H1 (cell line): ENCODE results near the gene ZNF683. TPM values are rescaled to one million over a fixed set of nuclear protein-coding genes. Genes with fewer than 3 reads are reported as not detected.
A peak's percentile ranks its signal among the peaks of the same experiment; 100 is the strongest.

Experiments used
- CTCF ChIA-PET: fragments of 300-600 bp; sonication (Branson Sonifier 250); formaldehyde crosslinking; loops from one replicate; lab custom pipeline; 2021; ENCODE audit not compliant: partially characterized antibody; lab: Charles Lee
- POLR2A ChIA-PET: fragments of 300-600 bp; sonication (Branson Sonifier 250); formaldehyde crosslinking; loops from one replicate; lab custom pipeline; 2021; ENCODE audit warnings: inconsistent platforms; ENCODE audit not compliant: partially characterized antibody; lab: Charles Lee
- DNase-seq, 2 experiments: peaks; one replicate each; pipeline versions ENCODE4 v3.0.0 to v3.0.0-alpha.2; 2010 to 2022; ENCODE audit warnings: low spot score in 2 of 2, low read depth in 1 of 2, mixed read lengths in 1 of 2
- FAIRE-seq: peaks from 2 replicates; lab custom pipeline; 2011; peaks lifted over from hg19 to GRCh38; lab: Jason Lieb, UNC
- H2AFZ ChIP-seq: 2 replicates; pipeline ENCODE4 v1.8.1; 2012; ENCODE audit warnings: low read length, inconsistent platforms
- H2AK5ac ChIP-seq: 2 replicates; pipeline ENCODE4 v1.6.1; 2013; ENCODE audit warnings: low read depth, low read length
- H2BK120ac ChIP-seq: replicated peaks from 2 replicates; pipeline ENCODE3; 2013; ENCODE audit warnings: low read depth, low read length, inconsistent platforms
- H2BK12ac ChIP-seq: 2 replicates; pipeline ENCODE4 v1.6.1; 2013; ENCODE audit warnings: low read depth, low read length
- H2BK15ac ChIP-seq: 2 replicates; pipeline ENCODE4 v1.6.1; 2013; ENCODE audit warnings: low read length
- H2BK20ac ChIP-seq: 2 replicates; pipeline ENCODE4 v1.6.1; 2013; ENCODE audit warnings: low read length
- H2BK5ac ChIP-seq: 2 replicates; pipeline ENCODE4 v1.6.1; 2013; ENCODE audit warnings: low read depth, low read length
- H3K14ac ChIP-seq: 2 replicates; pipeline ENCODE4 v1.6.1; 2013; ENCODE audit warnings: inconsistent platforms; ENCODE audit not compliant: insufficient read length
- H3K18ac ChIP-seq: 2 replicates; pipeline ENCODE4 v1.6.1; 2013; ENCODE audit warnings: low read length; ENCODE audit errors: extremely low read depth
- H3K23ac ChIP-seq: 2 replicates; pipeline ENCODE4 v1.6.1; 2013; ENCODE audit warnings: inconsistent platforms; ENCODE audit not compliant: insufficient read length
- H3K23me2 ChIP-seq: 2 replicates; pipeline ENCODE4 v1.6.1; 2013; ENCODE audit warnings: low read depth, low read length
- H3K27ac ChIP-seq: 2 replicates; pipeline ENCODE4 v1.6.1; 2011; ENCODE audit warnings: low read depth, low read length, inconsistent platforms
- H3K27me3 ChIP-seq, 4 experiments: replicated peaks in 1 of 4; 1 replicate in 1 of 4; 2 replicates in 3 of 4; pipeline versions ENCODE4 v1.6.1 to v1.8.1; 2011 to 2013; ENCODE audit warnings: low read length in 3 of 4, mild to moderate bottlenecking in 3 of 4, inconsistent platforms in 2 of 4, mixed read lengths in 2 of 4, moderate library complexity in 1 of 4; ENCODE audit not compliant: control insufficient read depth in 3 of 4, insufficient read depth in 3 of 4; ENCODE audit errors: extremely low read depth in 1 of 4
- H3K36me3 ChIP-seq, 4 experiments: 2 replicates each; pipeline versions ENCODE4 v1.6.1 to v1.8.1; 2011 to 2013; ENCODE audit warnings: mild to moderate bottlenecking in 4 of 4, low read length in 3 of 4, moderate library complexity in 2 of 4, control low read depth in 1 of 4, inconsistent platforms in 1 of 4; ENCODE audit not compliant: insufficient read depth in 4 of 4, control insufficient read depth in 2 of 4
- H3K4ac ChIP-seq: replicated peaks from 2 replicates; pipeline ENCODE3; 2013; ENCODE audit warnings: low read length, low read depth, mixed read lengths, inconsistent platforms; ENCODE audit not compliant: insufficient read length
- H3K4me1 ChIP-seq, 4 experiments: replicated peaks in 1 of 4; 1 replicate in 1 of 4; 2 replicates in 3 of 4; pipeline versions ENCODE4 v1.6.1 to v1.8.1; 2011 to 2013; ENCODE audit warnings: low read length in 3 of 4, inconsistent platforms in 2 of 4, mixed read lengths in 1 of 4; ENCODE audit not compliant: insufficient read depth in 4 of 4, control insufficient read depth in 3 of 4
- H3K4me2 ChIP-seq, 2 experiments: 2 replicates each; pipeline versions ENCODE4 v1.6.1 to v1.8.1; 2011 to 2013; ENCODE audit warnings: low read depth in 2 of 2, low read length in 2 of 2, control low read depth in 1 of 2, inconsistent platforms in 1 of 2, mild to moderate bottlenecking in 1 of 2; ENCODE audit not compliant: insufficient read depth in 1 of 2
- H3K4me3 ChIP-seq, 4 experiments: fragments of 200-600, 300-600 bp in 1 of 4; sonication (generic), shearing (Covaris generic), sonication (Bioruptor Twin) in 1 of 4; 2 replicates each; pipeline versions ENCODE4 v1.5.1 to v1.8.1; 2011 to 2016; ENCODE audit warnings: low read length in 4 of 4, low read depth in 3 of 4, control low read depth in 2 of 4, inconsistent platforms in 2 of 4, mild to moderate bottlenecking in 2 of 4, mixed read lengths in 1 of 4, moderate library complexity in 1 of 4; ENCODE audit not compliant: insufficient read depth in 2 of 4; ENCODE audit errors: extremely low read depth in 1 of 4
- H3K56ac ChIP-seq: replicated peaks from 2 replicates; pipeline ENCODE3; 2013; ENCODE audit warnings: low read depth, mild to moderate bottlenecking, mixed read lengths, low read length, inconsistent platforms; ENCODE audit not compliant: insufficient read length
- H3K79me1 ChIP-seq: 2 replicates; pipeline ENCODE4 v1.6.1; 2013; ENCODE audit warnings: low read depth, low read length, control low read depth
- H3K79me2 ChIP-seq, 2 experiments: 2 replicates each; pipeline versions ENCODE4 v1.6.1 to v1.8.1; 2012 to 2013; ENCODE audit warnings: low read length in 2 of 2, mild to moderate bottlenecking in 2 of 2, inconsistent platforms in 1 of 2; ENCODE audit not compliant: insufficient read depth in 2 of 2, control insufficient read depth in 1 of 2
- H3K9ac ChIP-seq, 4 experiments: replicated peaks in 1 of 4; 1 replicate in 1 of 4; 2 replicates in 3 of 4; pipeline versions ENCODE4 v1.6.1 to v1.8.1; 2011 to 2013; ENCODE audit warnings: low read depth in 3 of 4, low read length in 3 of 4, control low read depth in 2 of 4, mild to moderate bottlenecking in 2 of 4, moderate library complexity in 2 of 4, inconsistent platforms in 1 of 4; ENCODE audit errors: extremely low read depth in 1 of 4
- H3K9me3 ChIP-seq, 2 experiments: 2 replicates each; pipeline versions ENCODE4 v1.6.1 to v1.8.1; 2012 to 2013; ENCODE audit warnings: mild to moderate bottlenecking in 2 of 2, moderate library complexity in 2 of 2, control low read depth in 1 of 2, inconsistent platforms in 1 of 2, low read depth in 1 of 2, low read length in 1 of 2, mixed read lengths in 1 of 2; ENCODE audit not compliant: insufficient read depth in 2 of 2
- H4K20me1 ChIP-seq, 2 experiments: replicated peaks in 1 of 2; 2 replicates each; pipeline versions ENCODE3 to v1.8.1; 2011 to 2013; ENCODE audit warnings: inconsistent platforms in 2 of 2, low read length in 2 of 2, mild to moderate bottlenecking in 1 of 2; ENCODE audit not compliant: insufficient read depth in 2 of 2, control insufficient read depth in 1 of 2
- H4K5ac ChIP-seq: 2 replicates; pipeline ENCODE4 v1.6.1; 2013; ENCODE audit warnings: low read length, low read depth, mixed read lengths, inconsistent platforms; ENCODE audit not compliant: insufficient read length
- H4K8ac ChIP-seq: 2 replicates; pipeline ENCODE4 v1.8.0; 2013; ENCODE audit warnings: mild to moderate bottlenecking, moderate library complexity, low read length, inconsistent platforms; ENCODE audit not compliant: insufficient read depth; ENCODE audit errors: extremely low read depth
- H4K91ac ChIP-seq: replicated peaks from 2 replicates; pipeline ENCODE3; 2013; ENCODE audit warnings: low read length, mixed read lengths, inconsistent platforms; ENCODE audit not compliant: insufficient read length
- BACH1 ChIP-seq: IDR thresholded peaks from 2 replicates; pipeline ENCODE4 v1.6.1; 2012; ENCODE audit warnings: low read length, improper control_type of control experiment
- EP300 ChIP-seq, 2 experiments: IDR thresholded peaks; 1 replicate in 1 of 2; 2 replicates in 1 of 2; pipeline ENCODE4 v1.6.1; 2011 to 2012; ENCODE audit warnings: low read depth in 2 of 2, low read length in 2 of 2, mild to moderate bottlenecking in 2 of 2, borderline replicate concordance in 1 of 2, inconsistent platforms in 1 of 2, moderate library complexity in 1 of 2
- HDAC6 ChIP-seq: IDR thresholded peaks from one replicate; pipeline ENCODE4 v1.7.1; 2012; ENCODE audit warnings: low read depth, mild to moderate bottlenecking, inconsistent platforms, low read length, moderate library complexity
- NANOG ChIP-seq: IDR thresholded peaks from 2 replicates; pipeline ENCODE4 v1.6.1; 2011; ENCODE audit warnings: low read length, low read depth, mild to moderate bottlenecking, inconsistent platforms; ENCODE audit not compliant: insufficient read depth, poor library complexity, severe bottlenecking
- POLR2AphosphoS5 ChIP-seq: IDR thresholded peaks from 2 replicates; pipeline ENCODE4 v1.6.1; 2011; ENCODE audit warnings: low read depth, low read length
- RAD21 ChIP-seq, 2 experiments: IDR thresholded peaks in 1 of 2; conservative IDR thresholded peaks in 1 of 2; 2 replicates each; pipeline ENCODE4 v1.6.1; 2011; ENCODE audit warnings: low read depth in 2 of 2, low read length in 2 of 2, improper control_type of control experiment in 1 of 2, inconsistent platforms in 1 of 2, mild to moderate bottlenecking in 1 of 2, moderate library complexity in 1 of 2
- SIN3A ChIP-seq, 2 experiments: IDR thresholded peaks in 1 of 2; conservative IDR thresholded peaks in 1 of 2; 2 replicates each; pipeline ENCODE4 v1.6.1; 2011 to 2012; ENCODE audit warnings: low read length in 2 of 2, improper control_type of control experiment in 1 of 2, low read depth in 1 of 2, mild to moderate bottlenecking in 1 of 2
- USF2 ChIP-seq: IDR thresholded peaks from 2 replicates; pipeline ENCODE4 v1.6.1; 2011; ENCODE audit warnings: low read length, improper control_type of control experiment
- WGBS, 2 experiments: shearing (Covaris generic) in 1 of 2; methylation state at CpG; one replicate each; pipeline versions ENCODE4 v1.1.6 to v1.1.7; 2013 to 2015; ENCODE audit warnings: low lambda C conversion rate in 2 of 2, mixed read lengths in 2 of 2, inconsistent platforms in 1 of 2, low coverage in 1 of 2, missing lambda C conversion rate in 1 of 2; ENCODE audit not compliant: insufficient replicate concordance in 2 of 2, insufficient coverage in 1 of 2, insufficient read length in 1 of 2; ENCODE audit errors: extremely low coverage in 1 of 2, missing lambda C conversion rate in 1 of 2; 5-methylcytosine and 5-hydroxymethylcytosine counted together
- polyA plus RNA-seq, 7 experiments: library from polyadenylated mRNA; depleted of rRNA in 3 of 7; stranded (reverse) in 5 of 7; unstranded in 2 of 7; fragments of >200 nt in 5 of 7; fragments of 200-250 nt in 2 of 7; gene quantifications; 1 replicate in 5 of 7; 2 replicates in 1 of 7; 4 replicates in 1 of 7; pipeline versions ENCODE4 v1.2.1 to v1.2.3, GENCODE V29; 2011 to 2013; ENCODE audit warnings: missing spikeins in 2 of 7, mixed read lengths in 2 of 7
- total RNA-seq: library from RNA; stranded (reverse); fragmentation: NEBNext Ultra II Directional; extraction: Animal tissue kit (Norgen Biotek cat#: 25700); gene quantifications from 2 replicates; pipeline ENCODE4 v1.2.1, GENCODE V29; 2021

The ZNF683 gene
- total and polyA plus RNA-seq, 2 of the 8 experiments (the other 6 are each of a cell fraction or from before 2014, with no cell fraction given) = not detected

- WGBS, 2 experiments = 27% methylated on average over 9 of the region's 9 CpGs; no CpG with 5 or more reads in 1 of the 2 experiments
- Histone ChIP-seq H3K79me2 (peaks cover 26 to 84% of the 10 kb centered on the region in 2 experiments), H3K4me3 (peak overlapping the region in 2 of 4 experiments; percentile 11 to 52; a peak in 4 of 8 replicates)
- TF ChIP-seq POLR2AphosphoS5 (peak; percentile 93), HDAC6 (no peak), BACH1 (0 out of 2 replicates have a peak, but pooled peaks have one; percentile 19), SIN3A (conservative IDR thresholded peaks at IDR 0.05 in 1 of 2, IDR thresholded peaks at IDR 0.05 in 1 of 2; ENCODE audit: low read depth in 1 of 2, low read length in 2 of 2) (peak in 1 of 2 experiments; percentile 84; a peak in 2 of 4 replicates), NANOG (peak; percentile 13), EP300 (IDR thresholded peaks at IDR 0.05; ENCODE audit: borderline replicate concordance in 1 of 2, low read depth in 2 of 2, low read length in 2 of 2) (no peak; a peak in 1 of 3 replicates), RAD21 (IDR thresholded peaks at IDR 0.05 in 1 of 2, conservative IDR thresholded peaks at IDR 0.05 in 1 of 2; ENCODE audit: low read depth in 2 of 2, low read length in 2 of 2) (peak; percentile 79 to 90), USF2 (peak; percentile 25; the same call in 1 of the 2 replicates)
Observed at GRCh38 chr1:26417111-26417759, 44.7 kb upstream of the ZNF683 start.

More at GRCh38 chr1:26417111-26417759, 44.7 kb upstream of the ZNF683 start:
- Histone ChIP-seq H3K27me3 (no peaks in the 10 kb centered on the region), H2BK5ac (peak overlapping the region; percentile 29; the same call in 1 of the 2 replicates), H3K36me3 (peaks cover 19 to 81% (median 32%) of the 10 kb centered on the region in 4 experiments), H2BK12ac (no peak overlapping the region), H3K27ac (peak overlapping the region; percentile 63; the same call in 1 of the 2 replicates), H3K4me1 (peaks cover 24 to 47% (median 35%) of the 10 kb centered on the region in 4 experiments), H3K56ac (peak overlapping the region; percentile 73), H3K4ac (no peak overlapping the region), H3K4me2 (peak overlapping the region; percentile 58 to 72), H3K79me1 (no peaks in the 10 kb centered on the region; the same call in 1 of the 2 replicates), H3K23me2 (peaks cover 15% of the 10 kb centered on the region), H2BK20ac (no peak overlapping the region), H2BK120ac (no peak overlapping the region), H3K9me3 (no peaks in the 10 kb centered on the region), H3K23ac (no peak overlapping the region), H3K18ac (peak overlapping the region; percentile 75), H3K14ac (no peak overlapping the region), H3K9ac (no peak overlapping the region), H2AFZ (no peak overlapping the region), H4K8ac (no peak overlapping the region), H4K5ac (peak overlapping the region; percentile 66), H2AK5ac (no peak overlapping the region), H2BK15ac (no peak overlapping the region), H4K91ac (peak overlapping the region; percentile 11), H4K20me1 (peaks cover 5 to 16% of the 10 kb centered on the region in 2 experiments)
- FAIRE-seq = peak; percentile 81
- ChIA-PET CTCF (interaction anchor here (0.6 to 4.1 kb wide), 38 partner anchors 9 to 310 kb away, joined by 3 to 30 read pairs (median 6); partner anchors contain the start of genes C1orf232, CD52, DHDDS and SH3BGRL3), POLR2A (interaction anchor here (0.8 to 7.2 kb wide), 26 partner anchors 9 to 279 kb away, joined by 3 to 175 read pairs (median 5); partner anchors contain the start of genes CD52, DHDDS, HMGN2 and LIN28A)
- DNase-seq = peak; percentile 85 to 94
